T-helper 2 cell treated with Interferon-gamma antibody and Interleukin-4, amounts not matched to agents 5 μg/mL and 100 μg/mL, for 36 hours (primary cell): Measurements from ENCODE around the gene XIRP1.

Source experiments
- DNase-seq: peaks from one replicate; pipeline ENCODE4 v3.0.0; 2021; ENCODE audit warnings: low spot score
- H3K27ac Mint-ChIP-seq: one replicate; pipeline ENCODE4 v1.8.0; 2021; ENCODE audit warnings: mild to moderate bottlenecking, mixed read lengths
- H3K27me3 Mint-ChIP-seq: one replicate; pipeline ENCODE4 v1.8.0; 2021; ENCODE audit warnings: low read depth, mixed read lengths
- H3K36me3 Mint-ChIP-seq: one replicate; pipeline ENCODE4 v1.8.0; 2021; ENCODE audit warnings: low read depth, mixed read lengths
- H3K4me1 Mint-ChIP-seq: one replicate; pipeline ENCODE4 v1.8.0; 2021; ENCODE audit warnings: low read depth, mixed read lengths
- H3K4me3 Mint-ChIP-seq: one replicate; pipeline ENCODE4 v1.8.0; 2022; ENCODE audit warnings: mild to moderate bottlenecking, moderate library complexity, mixed read lengths
- H3K9me3 Mint-ChIP-seq: one replicate; pipeline ENCODE4 v1.8.0; 2021; ENCODE audit warnings: mixed read lengths

Gene XIRP1

DNA sequence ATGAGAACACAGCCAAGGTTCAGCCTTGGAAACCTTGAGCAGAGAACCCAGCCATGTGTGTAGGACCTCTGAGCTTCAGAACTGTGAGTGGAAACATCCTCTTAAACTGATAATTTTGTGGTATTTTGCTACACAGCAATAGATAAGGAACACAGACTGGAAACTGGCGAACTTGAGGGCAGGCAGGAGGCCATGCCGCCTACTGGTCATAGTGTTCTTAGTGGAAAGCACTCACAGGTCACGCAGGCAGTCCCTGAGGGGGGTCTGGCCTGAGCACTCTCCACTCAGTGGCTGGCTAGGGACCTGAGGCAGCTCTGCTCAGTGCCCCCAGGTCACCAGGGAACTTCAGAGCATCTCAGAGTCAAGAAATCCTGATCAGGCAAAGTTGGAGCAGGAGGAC is 9.7 kb upstream of the XIRP1 start:
- no peak overlapping the region for H3K27ac Mint-ChIP-seq

DNA sequence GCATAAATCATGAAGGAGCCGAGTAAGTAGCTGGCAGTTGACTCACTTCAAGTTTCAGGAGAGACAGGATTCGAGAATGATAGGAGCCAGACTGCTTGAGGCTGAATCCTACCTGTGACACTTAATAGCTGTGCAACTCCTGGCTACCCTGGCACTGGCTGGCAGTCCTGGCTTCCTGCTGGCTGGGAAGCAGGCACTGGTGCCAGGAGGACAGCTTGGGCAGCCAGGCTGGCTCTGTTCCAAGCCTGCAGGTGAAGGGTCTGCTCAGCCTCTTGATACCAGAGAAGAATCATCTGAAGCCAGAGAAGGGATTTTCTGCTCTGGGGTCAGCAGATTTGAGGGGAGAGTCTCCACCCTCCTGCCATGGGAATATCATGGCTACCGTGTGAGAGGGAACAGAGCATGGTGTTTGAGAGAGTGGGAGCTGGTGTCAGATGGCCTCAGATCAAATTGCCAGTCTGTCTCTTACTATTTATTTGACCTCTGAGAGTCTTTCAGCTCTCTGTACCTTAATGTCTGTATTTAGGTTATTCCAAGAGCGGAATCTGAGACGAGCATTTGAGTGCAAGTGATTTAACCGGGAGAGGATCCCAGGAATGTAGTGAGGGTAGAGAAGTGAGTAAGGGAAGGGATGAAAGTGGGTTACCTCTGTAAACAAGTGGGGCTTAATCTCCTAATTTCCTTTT is 4.4 kb upstream of the XIRP1 start:
- H3K4me1 Mint-ChIP-seq: no peaks in the 10 kb centered on the region
- H3K36me3 Mint-ChIP-seq: no peaks in the 10 kb centered on the region
- no peak overlapping the region for H3K27ac Mint-ChIP-seq
- no peak for DNase-seq
- no peaks in the 10 kb centered on the region for H3K9me3 Mint-ChIP-seq
- peaks cover 19% of the 10 kb centered on the region for H3K27me3 Mint-ChIP-seq
- no peak overlapping the region for H3K4me3 Mint-ChIP-seq

More for the DNA sequence above, 9.7 kb upstream of the XIRP1 start:
- Mint-ChIP-seq H3K4me3 (no peak overlapping the region), H3K4me1 (no peaks in the 10 kb centered on the region), H3K27me3 (peaks cover 35% of the 10 kb centered on the region), H3K36me3 (no peaks in the 10 kb centered on the region), H3K9me3 (no peaks in the 10 kb centered on the region)
- no peak for DNase-seq

DNA sequence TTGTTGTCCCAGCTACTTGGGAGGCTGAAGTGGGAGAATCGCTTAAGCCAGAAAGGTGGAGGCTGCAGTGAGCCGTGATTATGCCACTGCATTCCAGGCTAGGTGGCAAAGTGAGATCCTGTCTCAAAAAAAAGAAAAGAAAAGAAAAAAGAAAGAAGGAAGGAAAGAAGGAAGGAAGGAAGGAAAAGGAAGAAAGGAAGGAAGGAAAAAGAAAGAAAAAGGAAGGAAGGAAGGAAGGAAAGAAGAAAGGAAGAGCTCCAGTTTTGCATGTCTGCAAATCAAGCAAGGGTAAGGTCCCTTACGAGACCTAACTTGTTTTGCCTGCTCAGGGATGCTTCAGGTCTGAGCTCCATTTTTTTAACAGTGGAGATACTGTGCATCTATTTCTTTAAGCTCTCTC is 3.6 kb upstream of the XIRP1 start:
- Mint-ChIP-seq H3K4me3 (no peak overlapping the region), H3K4me1 (no peaks in the 10 kb centered on the region), H3K27me3 (peaks cover 13% of the 10 kb centered on the region), H3K36me3 (no peaks in the 10 kb centered on the region), H3K9me3 (no peaks in the 10 kb centered on the region), H3K27ac (no peak overlapping the region)
- no peak for DNase-seq

DNA sequence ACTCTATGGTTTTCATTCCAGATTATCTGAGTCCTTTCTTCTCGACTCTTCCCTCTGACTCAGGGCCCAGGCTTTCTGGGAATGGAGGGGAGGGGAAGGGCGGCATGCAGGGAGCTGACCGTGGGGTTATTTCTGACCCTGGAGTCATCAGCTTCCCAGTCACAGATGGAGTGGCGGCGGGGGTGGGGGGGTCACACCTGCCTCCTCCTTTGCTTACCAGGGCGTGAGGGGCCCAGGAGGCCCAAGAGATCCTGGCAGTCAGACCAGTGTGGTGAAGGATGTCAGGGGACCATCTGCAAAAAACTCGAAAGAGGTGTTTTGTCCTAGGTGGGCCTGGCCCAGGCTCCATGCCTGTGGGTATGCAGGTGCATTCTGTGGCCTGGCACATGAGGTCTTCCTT is 996 bp upstream of the XIRP1 start:
- no peak overlapping the region for H3K27ac Mint-ChIP-seq
- H3K4me1 Mint-ChIP-seq: peaks cover 4% of the 10 kb centered on the region
- no peak overlapping the region for H3K4me3 Mint-ChIP-seq
- peaks cover 13% of the 10 kb centered on the region for H3K27me3 Mint-ChIP-seq
- no peak for DNase-seq
- no peaks in the 10 kb centered on the region for H3K36me3 Mint-ChIP-seq
- H3K9me3 Mint-ChIP-seq: no peaks in the 10 kb centered on the region

DNA sequence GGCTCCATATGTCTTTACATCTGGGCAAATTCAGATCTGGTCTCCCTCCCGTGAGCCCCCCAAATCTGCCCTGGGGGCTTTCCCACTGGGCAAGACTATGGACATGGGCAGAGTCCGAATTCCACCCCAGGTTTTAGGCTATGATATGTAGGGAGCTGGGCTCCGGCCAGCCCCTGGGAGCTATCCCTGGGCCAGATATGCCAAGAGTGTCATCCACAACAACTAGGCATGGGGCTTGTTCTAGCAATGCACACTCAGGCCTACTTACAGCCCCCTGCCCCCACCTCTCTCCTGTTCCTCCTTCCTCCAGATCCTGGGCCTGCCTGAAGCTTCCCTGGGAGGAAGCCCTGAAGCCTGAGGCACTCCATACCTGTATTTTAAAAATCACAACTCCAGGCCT is 622 bp downstream of the XIRP1 start:
- no peak overlapping the region for H3K27ac Mint-ChIP-seq
- H3K9me3 Mint-ChIP-seq: no peaks in the 10 kb centered on the region
- H3K36me3 Mint-ChIP-seq: no peaks in the 10 kb centered on the region
- peaks cover 7% of the 10 kb centered on the region for H3K27me3 Mint-ChIP-seq
- H3K4me3 Mint-ChIP-seq: no peak overlapping the region
- peaks cover 4% of the 10 kb centered on the region for H3K4me1 Mint-ChIP-seq
- no peak for DNase-seq

DNA sequence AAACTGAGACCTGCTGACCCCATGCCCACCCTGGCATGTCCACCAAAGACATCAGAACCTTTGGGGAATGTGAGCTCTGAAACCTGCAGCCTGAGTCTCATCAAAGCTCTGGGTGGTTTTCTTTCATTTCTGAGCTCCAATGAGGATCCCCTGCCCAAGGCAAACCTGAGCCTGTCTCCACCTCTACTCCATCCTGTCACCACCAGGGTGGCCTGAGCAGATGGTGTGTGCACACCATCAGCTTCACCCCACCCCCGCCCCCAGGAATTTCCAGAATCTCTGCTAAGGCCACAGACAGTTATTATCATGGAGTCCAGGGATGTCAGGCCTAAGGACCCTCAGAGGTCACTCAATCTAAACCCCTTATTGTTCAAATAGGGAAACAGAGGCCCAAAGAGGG is 1.3 kb downstream of the XIRP1 start:
- Mint-ChIP-seq H3K27me3 (peaks cover 5% of the 10 kb centered on the region), H3K27ac (no peak overlapping the region), H3K4me1 (peaks cover 4% of the 10 kb centered on the region), H3K36me3 (no peaks in the 10 kb centered on the region), H3K4me3 (no peak overlapping the region), H3K9me3 (no peaks in the 10 kb centered on the region)
- no peak for DNase-seq

DNA sequence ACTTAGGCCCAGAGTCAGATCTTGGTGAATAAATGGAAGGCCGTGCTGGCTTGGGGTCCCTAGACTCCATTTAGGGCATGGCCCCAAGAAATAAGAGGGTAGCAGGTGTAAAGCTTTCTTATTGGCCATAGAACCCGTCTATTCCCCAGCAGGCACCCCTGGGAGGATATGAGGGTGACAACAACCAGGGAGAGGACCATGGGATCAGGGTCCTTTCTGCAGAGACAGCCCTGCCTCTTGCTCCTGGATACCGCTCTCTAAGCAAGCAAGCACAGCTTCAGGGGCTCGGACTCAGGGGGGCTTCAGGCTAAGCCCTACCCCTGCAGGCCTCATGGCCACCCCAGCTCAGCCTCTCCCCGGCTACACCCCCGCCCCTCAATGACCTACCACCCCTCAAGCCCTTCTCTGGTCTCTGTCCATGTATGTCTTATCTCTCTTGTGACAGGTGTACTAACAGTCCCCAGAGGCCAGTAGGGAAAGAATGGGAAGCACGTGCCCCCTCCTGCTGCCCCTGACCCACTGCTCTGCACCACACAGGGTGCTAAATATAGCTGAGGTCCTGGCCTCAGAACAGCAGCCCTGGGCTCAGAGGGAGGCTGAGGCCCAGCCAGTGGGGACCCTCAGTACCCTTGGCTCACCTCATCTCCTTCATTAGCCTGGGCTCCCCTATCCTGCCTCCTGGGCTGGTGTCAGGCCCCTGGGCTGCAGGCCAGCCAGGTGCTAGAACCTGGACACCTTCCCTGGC is 1.9 kb downstream of the XIRP1 start:
- peaks cover 4% of the 10 kb centered on the region for H3K4me1 Mint-ChIP-seq

DNA sequence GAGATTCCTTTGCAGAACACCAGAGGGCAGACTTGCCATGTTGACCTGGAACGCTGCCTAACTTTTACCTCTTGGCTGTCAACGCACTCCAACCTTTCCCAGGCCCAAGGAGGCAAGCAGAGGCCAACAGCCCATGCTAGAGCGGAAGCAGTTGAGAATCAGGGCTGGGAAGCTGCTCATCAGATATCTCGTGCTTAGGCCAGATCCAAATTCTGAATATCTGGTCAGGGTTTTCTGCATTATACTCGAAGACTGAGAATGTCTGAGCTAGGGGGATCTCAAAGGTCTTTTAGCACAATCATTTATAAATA is 2.5 kb downstream of the XIRP1 start:
- H3K4me3 Mint-ChIP-seq: no peak overlapping the region
- H3K9me3 Mint-ChIP-seq: no peaks in the 10 kb centered on the region
- no peaks in the 10 kb centered on the region for H3K36me3 Mint-ChIP-seq
- H3K27ac Mint-ChIP-seq: no peak overlapping the region
- peaks cover 4% of the 10 kb centered on the region for H3K4me1 Mint-ChIP-seq
- DNase-seq: no peak
- no peaks in the 10 kb centered on the region for H3K27me3 Mint-ChIP-seq

More for the DNA sequence above, 1.9 kb downstream of the XIRP1 start:
- H3K36me3 Mint-ChIP-seq: no peaks in the 10 kb centered on the region
- H3K27me3 Mint-ChIP-seq: no peaks in the 10 kb centered on the region
- H3K9me3 Mint-ChIP-seq: no peaks in the 10 kb centered on the region
- no peak overlapping the region for H3K27ac Mint-ChIP-seq
- no peak for DNase-seq
- no peak overlapping the region for H3K4me3 Mint-ChIP-seq

DNA sequence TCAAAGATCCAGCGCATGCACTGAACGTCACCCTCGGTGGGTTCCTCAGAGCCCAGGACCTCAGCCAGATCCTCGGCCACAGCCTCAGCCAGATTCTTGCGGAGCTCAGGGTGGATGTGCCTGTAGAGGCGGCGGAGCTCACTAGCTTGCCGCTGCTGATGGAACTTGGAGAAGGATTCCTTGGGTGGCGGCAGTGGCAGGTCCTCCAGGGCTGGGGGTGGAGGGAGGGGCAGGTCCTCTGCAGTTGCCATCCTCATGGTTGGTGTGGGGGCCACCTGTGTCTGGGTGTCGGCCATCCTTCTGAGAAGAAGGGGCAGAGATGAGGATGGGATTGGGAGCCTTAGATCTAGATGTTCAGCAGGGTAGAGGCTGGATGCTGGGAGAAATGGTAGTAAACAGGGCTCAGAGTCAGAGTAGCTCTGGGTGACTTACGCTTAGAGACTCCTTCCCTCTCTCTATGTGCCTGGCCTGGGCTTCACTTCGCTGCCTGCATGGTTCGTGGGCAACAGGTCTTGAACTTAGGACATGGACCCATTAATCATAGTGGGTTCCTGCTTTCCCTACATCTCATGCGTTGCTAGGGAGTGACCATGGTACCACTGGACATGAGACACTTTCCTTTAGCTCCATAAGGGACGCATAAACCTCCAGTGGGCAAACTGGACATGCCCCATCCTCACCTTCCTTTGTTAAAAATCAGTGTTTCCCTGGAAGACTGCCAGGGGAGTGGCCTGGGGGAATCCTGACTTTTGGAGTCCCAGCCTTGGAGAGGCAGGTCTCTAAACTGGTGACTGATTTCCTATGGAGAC is 3.0 kb downstream of the XIRP1 start:
- DNase-seq: no peak
- H3K36me3 Mint-ChIP-seq: no peaks in the 10 kb centered on the region
- no peaks in the 10 kb centered on the region for H3K27me3 Mint-ChIP-seq
- no peak overlapping the region for H3K4me3 Mint-ChIP-seq
- no peak overlapping the region for H3K27ac Mint-ChIP-seq
- no peaks in the 10 kb centered on the region for H3K9me3 Mint-ChIP-seq
- peaks cover 4% of the 10 kb centered on the region for H3K4me1 Mint-ChIP-seq

DNA sequence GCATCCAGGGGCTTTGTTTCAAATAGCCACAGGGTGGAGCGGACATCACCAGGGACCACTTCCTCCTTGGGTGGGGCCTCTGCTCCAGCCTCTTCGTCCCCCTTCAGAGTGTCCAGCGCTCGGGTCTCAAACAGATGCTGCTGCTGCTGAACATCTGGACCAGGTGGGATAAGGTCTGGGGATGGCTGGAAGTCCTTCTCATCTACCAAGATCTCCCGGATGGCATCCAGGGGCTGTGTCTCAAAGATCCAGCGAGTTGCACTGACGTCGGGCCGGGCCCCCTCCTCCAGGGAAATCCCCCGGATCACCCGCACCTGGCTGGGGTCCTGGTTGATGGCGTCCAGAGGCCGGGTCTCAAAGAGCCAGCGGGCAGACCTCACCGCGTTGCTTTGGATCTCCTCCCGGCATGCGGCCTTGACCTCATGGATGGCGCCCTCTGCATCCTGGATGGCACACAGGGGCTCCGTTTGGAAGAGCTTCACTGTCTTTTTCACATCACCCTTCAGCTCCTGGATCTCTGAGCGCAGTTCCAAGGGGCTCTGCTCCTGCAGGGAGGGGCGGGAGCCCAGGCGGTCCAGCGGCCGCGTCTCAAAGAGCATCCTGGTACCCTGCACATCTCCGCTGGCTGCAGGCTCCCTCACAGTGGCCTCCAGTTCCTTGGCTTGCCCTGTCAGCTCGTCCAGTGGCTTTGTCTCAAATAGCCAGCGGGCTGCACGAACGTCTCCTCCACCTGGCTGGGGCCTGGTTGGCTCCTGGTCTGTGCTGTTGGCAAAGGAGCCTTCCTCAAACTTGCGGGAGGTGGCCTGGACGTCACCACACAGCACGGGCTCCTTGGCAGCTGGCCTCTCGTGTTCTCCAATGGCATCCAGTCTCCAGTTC is 3.9 kb downstream of the XIRP1 start:
- peaks cover 4% of the 10 kb centered on the region for H3K4me1 Mint-ChIP-seq
- no peaks in the 10 kb centered on the region for H3K9me3 Mint-ChIP-seq
- no peak overlapping the region for H3K4me3 Mint-ChIP-seq
- no peak for DNase-seq
- no peak overlapping the region for H3K27ac Mint-ChIP-seq
- H3K27me3 Mint-ChIP-seq: no peaks in the 10 kb centered on the region
- H3K36me3 Mint-ChIP-seq: no peaks in the 10 kb centered on the region

DNA sequence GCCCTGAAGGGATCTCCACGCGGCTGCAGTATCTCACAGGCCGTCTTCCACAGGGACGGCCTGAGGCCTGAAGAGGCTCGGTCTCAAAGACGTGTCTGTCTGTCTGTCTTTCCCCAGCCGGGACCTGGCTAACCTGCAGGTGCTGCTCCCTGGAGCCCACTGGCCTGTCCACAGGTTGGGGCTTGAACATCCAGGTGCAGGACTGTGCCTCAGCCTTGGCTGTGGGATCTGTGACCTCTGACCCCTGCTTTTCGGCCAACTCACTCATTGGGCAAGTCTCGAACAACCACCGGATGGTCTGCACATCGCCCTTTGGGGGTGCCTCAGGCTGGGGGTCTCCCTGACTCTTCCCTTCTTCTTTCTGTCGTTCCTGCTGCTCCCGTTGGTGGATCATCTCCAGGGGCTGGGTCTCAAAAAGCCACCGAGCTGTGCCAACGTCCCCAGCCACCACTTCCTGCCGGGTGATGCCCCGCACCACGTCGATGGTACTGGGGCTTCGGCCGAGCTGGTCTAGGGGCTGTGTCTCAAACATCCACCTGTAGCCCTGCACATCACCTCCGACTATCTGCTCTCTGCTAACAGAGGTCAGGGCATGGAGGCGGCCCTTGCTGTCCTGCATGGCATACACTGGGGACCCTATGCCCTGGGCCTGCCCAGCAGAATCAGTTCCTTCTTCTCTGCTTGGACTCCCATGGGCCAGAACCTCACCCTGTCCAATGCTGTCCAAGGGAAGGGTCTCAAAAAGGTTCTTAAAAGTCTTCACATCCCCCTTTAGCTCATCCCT is 4.8 kb downstream of the XIRP1 start:
- no peak overlapping the region for H3K27ac Mint-ChIP-seq

DNA sequence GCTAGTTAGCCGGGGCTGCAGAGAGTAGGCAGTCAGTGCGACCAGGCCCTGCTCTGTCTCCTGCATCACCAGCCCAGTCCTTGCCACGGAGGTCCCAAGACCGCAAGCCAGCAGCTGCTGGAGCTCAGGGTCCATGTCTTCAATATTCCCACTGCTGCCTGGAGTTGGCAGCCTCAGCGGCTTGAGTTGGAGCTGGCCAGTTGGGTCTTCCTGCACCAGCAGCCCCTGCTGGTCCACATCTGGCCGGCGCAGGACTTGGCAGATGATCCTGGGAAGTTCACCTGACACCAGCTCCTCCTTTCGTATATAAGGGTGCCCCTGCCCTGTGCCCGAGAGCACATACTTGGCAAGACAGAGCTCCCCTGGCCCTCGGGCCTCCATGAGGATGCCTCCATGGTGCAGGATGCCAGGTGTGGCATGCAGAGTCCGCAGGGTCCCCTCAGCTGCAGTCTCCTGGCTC is 5.7 kb downstream of the XIRP1 start:
- DNase-seq: no peak
- Mint-ChIP-seq H3K27ac (no peak overlapping the region), H3K9me3 (no peaks in the 10 kb centered on the region), H3K36me3 (no peaks in the 10 kb centered on the region), H3K4me3 (no peak overlapping the region), H3K4me1 (peaks cover 4% of the 10 kb centered on the region), H3K27me3 (no peaks in the 10 kb centered on the region)

More for the DNA sequence above, 4.8 kb downstream of the XIRP1 start:
- Mint-ChIP-seq H3K27me3 (no peaks in the 10 kb centered on the region), H3K4me3 (no peak overlapping the region), H3K36me3 (no peaks in the 10 kb centered on the region), H3K9me3 (no peaks in the 10 kb centered on the region), H3K4me1 (peaks cover 4% of the 10 kb centered on the region)
- DNase-seq: no peak
